Cardiac muscle cell (in vitro differentiated cells and primary cell): Measurements from ENCODE around the gene PCGF2. TPM values are rescaled to one million over a fixed set of nuclear protein-coding genes. Genes with fewer than 3 reads are reported as not detected.

Experiments
- DNase-seq, 2 donors: peaks; one replicate each; pipeline versions ENCODE4 v3.0.0 to v3.0.0-alpha.2; 2010 to 2017; ENCODE audit warnings: low read depth in 1 of 2, low spot score in 1 of 2
- H3K27ac ChIP-seq: fragments of 200-600 bp; sonication (generic); 2 replicates; pipeline ENCODE4 v1.5.1; 2016
- H3K27me3 ChIP-seq: fragments of 200-600 bp; sonication (generic); 2 replicates; pipeline ENCODE4 v1.6.0; 2016; ENCODE audit warnings: control low read depth
- H3K36me3 ChIP-seq: fragments of 200-600 bp; sonication (generic); 2 replicates; pipeline ENCODE4 v1.5.1; 2016; ENCODE audit warnings: control low read depth
- H3K4me1 ChIP-seq: fragments of 200-600 bp; sonication (generic); 2 replicates; pipeline ENCODE4 v1.8.1; 2017; ENCODE audit warnings: low read depth, mild to moderate bottlenecking, mixed run types
- H3K4me3 ChIP-seq: fragments of 200-600 bp; sonication (generic); 2 replicates; pipeline ENCODE4 v1.5.1; 2016; ENCODE audit warnings: mild to moderate bottlenecking
- H3K9me3 ChIP-seq: fragments of 200-600 bp; sonication (generic); 2 replicates; pipeline ENCODE4 v1.5.1; 2017; ENCODE audit warnings: low read depth, mild to moderate bottlenecking, control low read depth
- CTCF ChIP-seq: IDR thresholded peaks from 2 replicates; pipeline ENCODE4 v1.5.1; 2012; ENCODE audit warnings: low read depth, mild to moderate bottlenecking, low read length
- polyA plus RNA-seq: library from polyadenylated mRNA; unstranded; fragments of >200 nt; fragmentation: Nextera tagmentation; extraction: Ambion mirVana; gene quantifications from 2 replicates; pipeline ENCODE4 v1.2.1, GENCODE V29; 2016
- total RNA-seq: library from RNA; depleted of rRNA; stranded (reverse); fragments of >200 nt; gene quantifications from 2 replicates; pipeline ENCODE4 v1.2.3, GENCODE V29; 2016

The PCGF2 gene
- total and polyA plus RNA-seq, 2 experiments from 2014 or later: 12.2 to 21.7 TPM

- Histone ChIP-seq H3K4me1 (peaks cover 17% of the 10 kb centered on the region), H3K4me3 (no peak overlapping the region), H3K27me3 (peaks cover 4% of the 10 kb centered on the region), H3K9me3 (no peaks in the 10 kb centered on the region), H3K27ac (no peak overlapping the region), H3K36me3 (no peaks in the 10 kb centered on the region)
- no peak for TF ChIP-seq CTCF
- no peak for DNase-seq
These were observed 40.3 kb downstream of the PCGF2 start for GRCh38 chr17:38707678-38708351.

GRCh38 chr17:38706505-38707216, 41.5 kb downstream of the PCGF2 start:
- Histone ChIP-seq H3K27ac (no peak overlapping the region), H3K4me1 (peaks cover 8% of the 10 kb centered on the region), H3K27me3 (peaks cover 4% of the 10 kb centered on the region), H3K36me3 (no peaks in the 10 kb centered on the region), H3K4me3 (peak overlapping the region; percentile 95), H3K9me3 (no peaks in the 10 kb centered on the region)
- TF ChIP-seq CTCF: no peak
- peak in 1 of 2 donors; percentile 19 for DNase-seq

- H3K36me3 ChIP-seq: no peaks in the 10 kb centered on the region
- H3K27me3 ChIP-seq: peaks cover 11% of the 10 kb centered on the region
- H3K27ac ChIP-seq: peak overlapping the region; percentile 75
- peak; percentile 43 to 53 for DNase-seq
- no peaks in the 10 kb centered on the region for H3K9me3 ChIP-seq
- H3K4me3 ChIP-seq: peak overlapping the region; percentile 95
- no peak for TF ChIP-seq CTCF
- peaks cover 5% of the 10 kb centered on the region for H3K4me1 ChIP-seq
These were observed 42.2 kb downstream of the PCGF2 start for GRCh38 chr17:38705803-38706504.

- peaks cover 4% of the 10 kb centered on the region for H3K4me1 ChIP-seq
- no peak for DNase-seq
- TF ChIP-seq CTCF: no peak
- H3K27me3 ChIP-seq: peaks cover 15% of the 10 kb centered on the region
- H3K36me3 ChIP-seq: no peaks in the 10 kb centered on the region
- H3K4me3 ChIP-seq: peak overlapping the region; percentile 95
- peak overlapping the region; percentile 75 for H3K27ac ChIP-seq
- H3K9me3 ChIP-seq: no peaks in the 10 kb centered on the region
These were observed 42.7 kb downstream of the PCGF2 start for GRCh38 chr17:38705523-38705802.

GRCh38 chr17:38704606-38705522, 43.3 kb downstream of the PCGF2 start, which contains the start of gene MLLT6:
TSS of gene MLLT6 (plus strand) at chr17:38705273. CDS start at chr17:38705633, 360 bp downstream.
- Histone ChIP-seq H3K27ac (peak within 1 kb of the TSS; percentile 87), H3K36me3 (no peaks in the 10 kb centered on the region), H3K27me3 (peaks cover 20% of the 10 kb centered on the region), H3K9me3 (no peaks in the 10 kb centered on the region), H3K4me1 (peaks cover 4% of the 10 kb centered on the region), H3K4me3 (peak within 1 kb of the TSS; percentile 95)
- peak; percentile 79 to 84 for DNase-seq
- TF ChIP-seq CTCF: no peak
